Measurements from ENCODE around the gene ZNF768. TPM values are rescaled to one million over a fixed set of nuclear protein-coding genes. Genes with fewer than 3 reads are reported as not detected.

Gene ZNF768
- total and polyA plus RNA-seq, 2 of the 13 experiments (the other 11 are each of a cell fraction or from before 2014, with no cell fraction given), result 26.7 to 34.4 TPM

DNA sequence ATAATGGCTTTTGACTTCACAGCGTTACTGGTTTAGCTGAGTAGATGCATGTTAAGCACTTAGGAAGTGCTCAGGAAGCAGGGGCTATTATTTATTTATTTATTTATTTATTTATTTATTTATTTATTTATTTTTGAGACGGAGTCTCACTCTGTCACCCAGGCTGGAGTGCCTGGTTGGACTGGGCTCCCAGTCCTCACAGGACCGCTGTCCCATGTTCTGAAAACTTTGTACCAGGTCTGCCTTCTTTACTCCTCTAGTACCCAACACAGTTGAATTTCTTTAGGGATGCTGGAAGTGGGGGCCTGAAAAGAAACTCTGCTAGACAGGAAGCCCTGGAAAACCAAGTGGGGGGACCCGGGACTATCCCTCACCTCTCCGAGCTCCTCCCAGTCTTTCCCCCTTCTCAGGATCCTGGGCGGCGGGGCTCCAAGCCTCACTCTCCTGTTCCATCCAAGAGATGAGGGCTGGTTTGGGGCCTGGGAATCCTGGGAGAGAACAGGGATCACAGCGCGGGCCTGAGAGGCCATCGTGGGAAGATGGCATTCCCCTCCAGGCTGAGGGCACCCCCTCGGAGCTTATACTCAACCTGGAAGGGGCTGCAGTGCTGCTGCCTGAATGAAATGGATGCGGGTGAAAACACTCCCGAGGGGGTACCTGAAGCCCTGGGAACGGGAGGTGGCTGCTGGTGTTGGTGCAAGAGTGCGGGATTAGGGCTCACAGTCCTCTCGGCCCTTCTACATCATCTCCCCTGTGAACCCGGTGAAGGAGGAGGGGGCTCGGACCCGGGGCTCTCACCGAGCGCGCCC is 44.5 kb upstream of the ZNF768 start (continued):
- TF ChIP-seq, protein P1, sequence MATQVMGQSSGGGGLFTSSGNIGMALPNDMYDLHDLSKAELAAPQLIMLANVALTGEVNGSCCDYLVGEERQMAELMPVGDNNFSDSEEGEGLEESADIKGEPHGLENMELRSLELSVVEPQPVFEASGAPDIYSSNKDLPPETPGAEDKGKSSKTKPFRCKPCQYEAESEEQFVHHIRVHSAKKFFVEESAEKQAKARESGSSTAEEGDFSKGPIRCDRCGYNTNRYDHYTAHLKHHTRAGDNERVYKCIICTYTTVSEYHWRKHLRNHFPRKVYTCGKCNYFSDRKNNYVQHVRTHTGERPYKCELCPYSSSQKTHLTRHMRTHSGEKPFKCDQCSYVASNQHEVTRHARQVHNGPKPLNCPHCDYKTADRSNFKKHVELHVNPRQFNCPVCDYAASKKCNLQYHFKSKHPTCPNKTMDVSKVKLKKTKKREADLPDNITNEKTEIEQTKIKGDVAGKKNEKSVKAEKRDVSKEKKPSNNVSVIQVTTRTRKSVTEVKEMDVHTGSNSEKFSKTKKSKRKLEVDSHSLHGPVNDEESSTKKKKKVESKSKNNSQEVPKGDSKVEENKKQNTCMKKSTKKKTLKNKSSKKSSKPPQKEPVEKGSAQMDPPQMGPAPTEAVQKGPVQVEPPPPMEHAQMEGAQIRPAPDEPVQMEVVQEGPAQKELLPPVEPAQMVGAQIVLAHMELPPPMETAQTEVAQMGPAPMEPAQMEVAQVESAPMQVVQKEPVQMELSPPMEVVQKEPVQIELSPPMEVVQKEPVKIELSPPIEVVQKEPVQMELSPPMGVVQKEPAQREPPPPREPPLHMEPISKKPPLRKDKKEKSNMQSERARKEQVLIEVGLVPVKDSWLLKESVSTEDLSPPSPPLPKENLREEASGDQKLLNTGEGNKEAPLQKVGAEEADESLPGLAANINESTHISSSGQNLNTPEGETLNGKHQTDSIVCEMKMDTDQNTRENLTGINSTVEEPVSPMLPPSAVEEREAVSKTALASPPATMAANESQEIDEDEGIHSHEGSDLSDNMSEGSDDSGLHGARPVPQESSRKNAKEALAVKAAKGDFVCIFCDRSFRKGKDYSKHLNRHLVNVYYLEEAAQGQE (IDR thresholded peaks at IDR 0.05; ENCODE audit: borderline replicate concordance in 1 of 2, low read depth in 1 of 2, low read length in 2 of 2), result peak; percentile 28 to 87
- TF ChIP-seq, protein P2, sequence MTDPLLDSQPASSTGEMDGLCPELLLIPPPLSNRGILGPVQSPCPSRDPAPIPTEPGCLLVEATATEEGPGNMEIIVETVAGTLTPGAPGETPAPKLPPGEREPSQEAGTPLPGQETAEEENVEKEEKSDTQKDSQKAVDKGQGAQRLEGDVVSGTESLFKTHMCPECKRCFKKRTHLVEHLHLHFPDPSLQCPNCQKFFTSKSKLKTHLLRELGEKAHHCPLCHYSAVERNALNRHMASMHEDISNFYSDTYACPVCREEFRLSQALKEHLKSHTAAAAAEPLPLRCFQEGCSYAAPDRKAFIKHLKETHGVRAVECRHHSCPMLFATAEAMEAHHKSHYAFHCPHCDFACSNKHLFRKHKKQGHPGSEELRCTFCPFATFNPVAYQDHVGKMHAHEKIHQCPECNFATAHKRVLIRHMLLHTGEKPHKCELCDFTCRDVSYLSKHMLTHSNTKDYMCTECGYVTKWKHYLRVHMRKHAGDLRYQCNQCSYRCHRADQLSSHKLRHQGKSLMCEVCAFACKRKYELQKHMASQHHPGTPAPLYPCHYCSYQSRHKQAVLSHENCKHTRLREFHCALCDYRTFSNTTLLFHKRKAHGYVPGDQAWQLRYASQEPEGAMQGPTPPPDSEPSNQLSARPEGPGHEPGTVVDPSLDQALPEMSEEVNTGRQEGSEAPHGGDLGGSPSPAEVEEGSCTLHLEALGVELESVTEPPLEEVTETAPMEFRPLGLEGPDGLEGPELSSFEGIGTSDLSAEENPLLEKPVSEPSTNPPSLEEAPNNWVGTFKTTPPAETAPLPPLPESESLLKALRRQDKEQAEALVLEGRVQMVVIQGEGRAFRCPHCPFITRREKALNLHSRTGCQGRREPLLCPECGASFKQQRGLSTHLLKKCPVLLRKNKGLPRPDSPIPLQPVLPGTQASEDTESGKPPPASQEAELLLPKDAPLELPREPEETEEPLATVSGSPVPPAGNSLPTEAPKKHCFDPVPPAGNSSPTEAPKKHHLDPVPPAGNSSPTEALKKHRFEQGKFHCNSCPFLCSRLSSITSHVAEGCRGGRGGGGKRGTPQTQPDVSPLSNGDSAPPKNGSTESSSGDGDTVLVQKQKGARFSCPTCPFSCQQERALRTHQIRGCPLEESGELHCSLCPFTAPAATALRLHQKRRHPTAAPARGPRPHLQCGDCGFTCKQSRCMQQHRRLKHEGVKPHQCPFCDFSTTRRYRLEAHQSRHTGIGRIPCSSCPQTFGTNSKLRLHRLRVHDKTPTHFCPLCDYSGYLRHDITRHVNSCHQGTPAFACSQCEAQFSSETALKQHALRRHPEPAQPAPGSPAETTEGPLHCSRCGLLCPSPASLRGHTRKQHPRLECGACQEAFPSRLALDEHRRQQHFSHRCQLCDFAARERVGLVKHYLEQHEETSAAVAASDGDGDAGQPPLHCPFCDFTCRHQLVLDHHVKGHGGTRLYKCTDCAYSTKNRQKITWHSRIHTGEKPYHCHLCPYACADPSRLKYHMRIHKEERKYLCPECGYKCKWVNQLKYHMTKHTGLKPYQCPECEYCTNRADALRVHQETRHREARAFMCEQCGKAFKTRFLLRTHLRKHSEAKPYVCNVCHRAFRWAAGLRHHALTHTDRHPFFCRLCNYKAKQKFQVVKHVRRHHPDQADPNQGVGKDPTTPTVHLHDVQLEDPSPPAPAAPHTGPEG (CRISPR knock-in tag; IDR thresholded peaks at IDR 0.05), result peak; percentile 23; the same call in 1 of the 2 replicates
- TF ChIP-seq CC2D1A (CRISPR knock-in tag; IDR thresholded peaks at IDR 0.05) (0 out of 2 replicates have a peak, but pooled peaks have one; percentile 69), SALL1 (CRISPR knock-in tag; IDR thresholded peaks at IDR 0.05) (peak; percentile 54)
- TF ChIP-seq, protein P3, sequence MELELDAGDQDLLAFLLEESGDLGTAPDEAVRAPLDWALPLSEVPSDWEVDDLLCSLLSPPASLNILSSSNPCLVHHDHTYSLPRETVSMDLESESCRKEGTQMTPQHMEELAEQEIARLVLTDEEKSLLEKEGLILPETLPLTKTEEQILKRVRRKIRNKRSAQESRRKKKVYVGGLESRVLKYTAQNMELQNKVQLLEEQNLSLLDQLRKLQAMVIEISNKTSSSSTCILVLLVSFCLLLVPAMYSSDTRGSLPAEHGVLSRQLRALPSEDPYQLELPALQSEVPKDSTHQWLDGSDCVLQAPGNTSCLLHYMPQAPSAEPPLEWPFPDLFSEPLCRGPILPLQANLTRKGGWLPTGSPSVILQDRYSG (CRISPR knock-in tag; IDR thresholded peaks at IDR 0.05), result peak; percentile 60; the same call in 1 of the 2 replicates
- TF ChIP-seq, protein P4, sequence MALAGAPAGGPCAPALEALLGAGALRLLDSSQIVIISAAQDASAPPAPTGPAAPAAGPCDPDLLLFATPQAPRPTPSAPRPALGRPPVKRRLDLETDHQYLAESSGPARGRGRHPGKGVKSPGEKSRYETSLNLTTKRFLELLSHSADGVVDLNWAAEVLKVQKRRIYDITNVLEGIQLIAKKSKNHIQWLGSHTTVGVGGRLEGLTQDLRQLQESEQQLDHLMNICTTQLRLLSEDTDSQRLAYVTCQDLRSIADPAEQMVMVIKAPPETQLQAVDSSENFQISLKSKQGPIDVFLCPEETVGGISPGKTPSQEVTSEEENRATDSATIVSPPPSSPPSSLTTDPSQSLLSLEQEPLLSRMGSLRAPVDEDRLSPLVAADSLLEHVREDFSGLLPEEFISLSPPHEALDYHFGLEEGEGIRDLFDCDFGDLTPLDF (CRISPR knock-in tag; IDR thresholded peaks at IDR 0.05), result peak; percentile 12; the same call in 1 of the 2 replicates
- TF ChIP-seq, protein P5, sequence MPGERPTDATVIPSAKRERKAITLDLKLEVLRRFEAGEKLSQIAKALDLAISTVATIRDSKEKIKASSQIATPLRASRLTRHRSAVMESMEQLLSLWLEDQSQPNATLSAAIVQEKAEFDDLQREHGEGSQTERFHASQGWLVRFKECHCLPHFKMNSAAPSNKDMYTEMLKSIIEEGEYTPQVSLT (CRISPR knock-in tag; IDR thresholded peaks at IDR 0.05; ENCODE audit: borderline replicate concordance, low read depth), result no peak

Measured in HepG2 (cell line).